ENCODE data around the gene EPHA6.

EPHA6 gene

DNA sequence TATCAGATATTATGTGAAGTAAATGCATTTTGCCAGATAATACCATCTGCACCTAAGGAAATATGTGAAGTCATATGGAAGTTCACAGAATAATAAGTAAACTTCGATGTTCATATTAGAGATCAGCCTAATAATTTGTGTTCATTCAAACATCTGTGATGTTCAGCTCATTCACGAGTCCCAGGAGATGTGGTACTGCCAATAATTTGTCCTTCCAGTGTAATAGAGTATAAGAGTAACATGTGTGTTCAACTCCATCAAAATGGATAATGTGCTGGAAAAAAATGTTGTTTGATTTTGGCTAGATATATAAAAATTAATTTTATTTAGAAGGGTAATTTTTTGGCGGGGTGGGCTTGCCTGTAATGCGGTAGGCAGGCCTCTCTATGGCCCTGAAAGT is 874.7 kb downstream of the EPHA6 start:
- H3K4me3 ChIP-seq (ENCODE audit: low read depth, low read length), result no peak overlapping the region
- DNase-seq (ENCODE audit: low read depth), result no peak
- TF ChIP-seq, protein P1, sequence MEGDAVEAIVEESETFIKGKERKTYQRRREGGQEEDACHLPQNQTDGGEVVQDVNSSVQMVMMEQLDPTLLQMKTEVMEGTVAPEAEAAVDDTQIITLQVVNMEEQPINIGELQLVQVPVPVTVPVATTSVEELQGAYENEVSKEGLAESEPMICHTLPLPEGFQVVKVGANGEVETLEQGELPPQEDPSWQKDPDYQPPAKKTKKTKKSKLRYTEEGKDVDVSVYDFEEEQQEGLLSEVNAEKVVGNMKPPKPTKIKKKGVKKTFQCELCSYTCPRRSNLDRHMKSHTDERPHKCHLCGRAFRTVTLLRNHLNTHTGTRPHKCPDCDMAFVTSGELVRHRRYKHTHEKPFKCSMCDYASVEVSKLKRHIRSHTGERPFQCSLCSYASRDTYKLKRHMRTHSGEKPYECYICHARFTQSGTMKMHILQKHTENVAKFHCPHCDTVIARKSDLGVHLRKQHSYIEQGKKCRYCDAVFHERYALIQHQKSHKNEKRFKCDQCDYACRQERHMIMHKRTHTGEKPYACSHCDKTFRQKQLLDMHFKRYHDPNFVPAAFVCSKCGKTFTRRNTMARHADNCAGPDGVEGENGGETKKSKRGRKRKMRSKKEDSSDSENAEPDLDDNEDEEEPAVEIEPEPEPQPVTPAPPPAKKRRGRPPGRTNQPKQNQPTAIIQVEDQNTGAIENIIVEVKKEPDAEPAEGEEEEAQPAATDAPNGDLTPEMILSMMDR (conservative IDR thresholded peaks at IDR 0.05; ENCODE audit: low read depth, low read length), result no peak

DNA sequence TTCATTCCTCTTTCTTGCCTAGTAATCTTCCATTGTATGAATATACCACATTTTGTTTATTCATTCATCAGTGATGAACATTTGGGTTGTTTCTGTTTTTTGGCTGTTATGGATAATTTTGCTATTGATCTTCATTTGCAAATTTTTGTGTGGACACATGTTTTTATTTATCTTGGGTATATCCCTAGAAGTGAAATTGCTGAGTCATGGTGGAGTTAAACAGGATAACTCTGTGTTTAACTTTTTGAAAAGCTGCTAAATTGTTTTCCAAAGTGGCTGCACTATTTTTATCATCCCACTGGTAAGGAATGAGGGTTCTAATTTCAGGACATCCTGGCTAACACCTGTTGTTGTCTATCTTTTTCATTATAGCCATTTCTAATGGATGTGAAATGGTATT is 875.6 kb downstream of the EPHA6 start:
- TF ChIP-seq, protein P1 (conservative IDR thresholded peaks at IDR 0.05; ENCODE audit: low read depth, low read length), result no peak
- H3K4me3 ChIP-seq (ENCODE audit: low read depth, low read length), result no peak overlapping the region
- no peak for DNase-seq (ENCODE audit: low read depth)

GRCh38 chr3:97691354-97691753 is 877.0 kb downstream of the EPHA6 start:
- no peak overlapping the region for H3K4me3 ChIP-seq (ENCODE audit: low read depth, low read length)
- TF ChIP-seq, protein P1 (conservative IDR thresholded peaks at IDR 0.05; ENCODE audit: low read depth, low read length), result no peak
- no peak for DNase-seq (ENCODE audit: low read depth)

- DNase-seq (ENCODE audit: low read depth), result no peak
- no peak overlapping the region for H3K4me3 ChIP-seq (ENCODE audit: low read depth, low read length)
Observed at GRCh38 chr3:97692389-97692788, 878.0 kb downstream of the EPHA6 start.

DNA sequence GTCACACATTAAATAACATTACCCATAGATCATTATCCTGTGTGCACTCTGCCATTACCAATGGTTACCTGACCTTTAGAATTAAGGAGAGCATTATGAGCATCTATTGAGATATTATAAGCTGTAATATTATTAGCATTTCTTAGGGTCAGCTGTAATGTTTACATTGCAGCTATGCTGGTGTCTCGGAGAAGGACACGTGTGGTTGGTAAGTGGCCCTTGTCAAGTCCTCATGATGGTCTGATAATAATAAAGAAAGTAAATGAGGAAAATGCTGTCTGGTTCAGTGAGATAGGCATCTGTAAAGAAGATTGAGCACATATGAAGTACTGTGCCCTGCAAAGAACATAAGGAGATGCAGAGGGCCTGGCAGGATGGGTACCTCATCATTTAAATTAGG is 878.4 kb downstream of the EPHA6 start:
- TF ChIP-seq, protein P1 (conservative IDR thresholded peaks at IDR 0.05; ENCODE audit: low read depth, low read length), result no peak
- H3K4me3 ChIP-seq (ENCODE audit: low read depth, low read length), result no peak overlapping the region
- DNase-seq (ENCODE audit: low read depth), result no peak

More at GRCh38 chr3:97692389-97692788, 878.0 kb downstream of the EPHA6 start:
- TF ChIP-seq, protein P1 (conservative IDR thresholded peaks at IDR 0.05; ENCODE audit: low read depth, low read length), result no peak

DNA sequence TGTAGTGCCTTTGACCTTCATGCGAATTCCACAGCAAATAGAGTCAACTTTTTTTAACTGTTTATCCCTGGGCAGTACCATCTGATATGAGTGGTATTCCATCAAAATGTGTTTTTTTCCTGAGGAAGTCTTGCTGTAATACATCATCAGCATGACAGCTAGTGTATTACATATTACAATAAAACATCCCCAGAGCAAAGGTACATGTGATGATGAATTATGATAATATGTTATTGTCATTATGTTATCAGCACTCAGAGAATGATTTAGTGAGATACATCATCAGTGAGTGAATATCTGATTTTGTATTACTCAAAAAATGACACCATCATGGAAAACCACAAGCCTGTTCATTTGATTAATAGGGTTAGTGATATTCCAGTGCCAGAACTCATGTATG is 880.5 kb downstream of the EPHA6 start:
- TF ChIP-seq, protein P1 (conservative IDR thresholded peaks at IDR 0.05; ENCODE audit: low read depth, low read length), result no peak
- DNase-seq (ENCODE audit: low read depth), result no peak

DNA sequence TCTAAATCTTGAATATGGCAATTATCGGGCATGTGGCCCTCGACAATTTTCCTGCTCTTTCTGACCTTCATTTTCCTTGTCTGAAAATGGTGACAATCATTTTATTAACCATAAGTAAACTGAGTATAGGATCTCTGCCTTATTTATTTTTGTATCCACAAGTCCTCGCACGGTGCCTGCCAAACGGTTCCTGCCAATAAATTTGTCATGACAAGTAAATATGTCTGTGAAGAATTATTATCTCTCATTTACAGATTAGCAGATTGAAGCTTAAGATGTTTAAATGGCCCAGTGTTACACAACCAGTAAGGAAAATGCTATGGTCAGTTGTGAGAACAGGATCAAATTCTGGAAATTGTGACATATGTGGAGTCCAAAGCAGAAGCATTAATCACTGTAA is 884.3 kb downstream of the EPHA6 start:
- TF ChIP-seq, protein P1 (conservative IDR thresholded peaks at IDR 0.05; ENCODE audit: low read depth, low read length), result no peak

More for the DNA sequence above, 880.5 kb downstream of the EPHA6 start:
- no peak overlapping the region for H3K4me3 ChIP-seq (ENCODE audit: low read depth, low read length)

More for the DNA sequence above, 884.3 kb downstream of the EPHA6 start:
- no peak for DNase-seq (ENCODE audit: low read depth)
- no peak overlapping the region for H3K4me3 ChIP-seq (ENCODE audit: low read depth, low read length)
